ENCODE data around the gene ATXN1. TPM values are rescaled to one million over a fixed set of nuclear protein-coding genes. Genes with fewer than 3 reads are reported as not detected.

ATXN1 gene
- total and polyA plus RNA-seq, 2 of the 8 experiments (the other 6 are each of a cell fraction or from before 2014, with no cell fraction given) = 1.6 to 4.0 TPM

GRCh38 chr6:16540804-16541752, 220.2 kb downstream of the ATXN1 start:
- H3K23me2 ChIP-seq (ENCODE audit: low read depth, low read length) = no peaks in the 10 kb centered on the region
- H3K27me3 ChIP-seq (replicated peaks in 1 of 4; ENCODE audit: control insufficient read depth in 3 of 4, extremely low read depth in 1 of 4, insufficient read depth in 3 of 4, low read length in 3 of 4) = no peaks in the 10 kb centered on the region
- H3K56ac ChIP-seq (replicated peaks; ENCODE audit: insufficient read length, low read depth, low read length) = no peak overlapping the region
- no peak overlapping the region for H2BK15ac ChIP-seq (ENCODE audit: low read length)
- no peak overlapping the region for H3K14ac ChIP-seq (ENCODE audit: insufficient read length)
- ChIA-PET POLR2A (ENCODE audit: partially characterized antibody) (no interaction called here), CTCF (ENCODE audit: partially characterized antibody) (interaction anchor here (0.6 to 1.9 kb wide), 11 partner anchors 20 to 233 kb away, joined by 3 to 9 read pairs (median 3); no protein-coding TSS in a partner anchor)
- H3K79me2 ChIP-seq (ENCODE audit: control insufficient read depth in 1 of 2, insufficient read depth in 2 of 2, low read length in 2 of 2) = no peaks in the 10 kb centered on the region
- TF ChIP-seq TCF12 (IDR thresholded peaks at IDR 0.05; ENCODE audit: low read depth, low read length) (no peak), RAD21 (IDR thresholded peaks at IDR 0.05 in 1 of 2, conservative IDR thresholded peaks at IDR 0.05 in 1 of 2; ENCODE audit: low read depth in 2 of 2, low read length in 2 of 2) (peak in 1 of 2 experiments; percentile 29; a peak in 1 of 4 replicates)
- FAIRE-seq = no peak
- no peak overlapping the region for H2AK5ac ChIP-seq (ENCODE audit: low read depth, low read length)
- H3K9ac ChIP-seq (replicated peaks in 1 of 4; ENCODE audit: extremely low read depth in 1 of 4, low read depth in 3 of 4, low read length in 3 of 4) = no peak overlapping the region
- no peaks in the 10 kb centered on the region for H3K9me3 ChIP-seq (ENCODE audit: insufficient read depth in 2 of 2, low read depth in 1 of 2, low read length in 1 of 2)
- no peaks in the 10 kb centered on the region for H3K36me3 ChIP-seq (ENCODE audit: control insufficient read depth in 2 of 4, insufficient read depth in 4 of 4, low read length in 3 of 4)
- no peak overlapping the region for H2BK120ac ChIP-seq (replicated peaks; ENCODE audit: low read depth, low read length)
- H2BK12ac ChIP-seq (ENCODE audit: low read depth, low read length) = no peak overlapping the region
- no peak for DNase-seq (ENCODE audit: low read depth in 1 of 2, low spot score in 2 of 2)
- no peak overlapping the region for H3K4me3 ChIP-seq (ENCODE audit: extremely low read depth in 1 of 4, insufficient read depth in 2 of 4, low read depth in 3 of 4, low read length in 4 of 4)
- no peak overlapping the region for H4K5ac ChIP-seq (ENCODE audit: insufficient read length, low read depth, low read length)
- H4K20me1 ChIP-seq (replicated peaks in 1 of 2; ENCODE audit: control insufficient read depth in 1 of 2, insufficient read depth in 2 of 2, low read length in 2 of 2) = no peaks in the 10 kb centered on the region
- no peak overlapping the region for H3K18ac ChIP-seq (ENCODE audit: extremely low read depth, low read length)
- H2AFZ ChIP-seq (ENCODE audit: low read length) = no peak overlapping the region; the same call in 1 of the 2 replicates
- no peak overlapping the region for H3K4ac ChIP-seq (replicated peaks; ENCODE audit: insufficient read length, low read depth, low read length)
- H2BK5ac ChIP-seq (ENCODE audit: low read depth, low read length) = no peak overlapping the region
- H4K8ac ChIP-seq (ENCODE audit: extremely low read depth, insufficient read depth, low read length) = no peak overlapping the region
- no peak overlapping the region for H3K23ac ChIP-seq (ENCODE audit: insufficient read length)
- no peak overlapping the region for H4K91ac ChIP-seq (replicated peaks; ENCODE audit: insufficient read length, low read length)
- WGBS, 2 experiments (ENCODE audit: extremely low coverage in 1 of 2, insufficient coverage in 1 of 2, insufficient read length in 1 of 2, insufficient replicate concordance in 2 of 2, low coverage in 1 of 2, low lambda C conversion rate in 2 of 2, missing lambda C conversion rate in 1 of 2) = 87% methylated on average over 14 of the region's 14 CpGs; no CpG with 5 or more reads in 1 of the 2 experiments
- H3K4me2 ChIP-seq (ENCODE audit: insufficient read depth in 1 of 2, low read depth in 2 of 2, low read length in 2 of 2) = no peak overlapping the region
- no peaks in the 10 kb centered on the region for H3K79me1 ChIP-seq (ENCODE audit: low read depth, low read length)
- H2BK20ac ChIP-seq (ENCODE audit: low read length) = no peak overlapping the region
- H3K4me1 ChIP-seq (replicated peaks in 1 of 4; ENCODE audit: control insufficient read depth in 3 of 4, insufficient read depth in 4 of 4, low read length in 3 of 4) = no peaks in the 10 kb centered on the region
- H3K27ac ChIP-seq (ENCODE audit: low read depth, low read length) = no peak overlapping the region
